SH-SY5Y (cell line): Measurements from ENCODE around the gene PYCR2.

ENCODE experiments used
- GATA2 ChIP-seq: IDR thresholded peaks from 2 replicates; pipeline ENCODE4 v1.6.1; 2011; ENCODE audit warnings: mild to moderate bottlenecking, low read depth, low read length
- GATA3 ChIP-seq: IDR thresholded peaks from 2 replicates; pipeline ENCODE4 v1.6.1; 2011; ENCODE audit warnings: low read depth, mild to moderate bottlenecking, low read length, moderate library complexity

- TF ChIP-seq GATA2 = no peak
- no peak for TF ChIP-seq GATA3
Measured at GRCh38 chr1:225946082-225946620, 22.1 kb upstream of the PYCR2 start.
